ENCODE measurements around the gene ANKRD12.
"Not testable (repeated sequence)": the region's sequence is repeated elsewhere in the genome, so short reads cannot be mapped to it uniquely, and the experiment has no call there.

DNA sequence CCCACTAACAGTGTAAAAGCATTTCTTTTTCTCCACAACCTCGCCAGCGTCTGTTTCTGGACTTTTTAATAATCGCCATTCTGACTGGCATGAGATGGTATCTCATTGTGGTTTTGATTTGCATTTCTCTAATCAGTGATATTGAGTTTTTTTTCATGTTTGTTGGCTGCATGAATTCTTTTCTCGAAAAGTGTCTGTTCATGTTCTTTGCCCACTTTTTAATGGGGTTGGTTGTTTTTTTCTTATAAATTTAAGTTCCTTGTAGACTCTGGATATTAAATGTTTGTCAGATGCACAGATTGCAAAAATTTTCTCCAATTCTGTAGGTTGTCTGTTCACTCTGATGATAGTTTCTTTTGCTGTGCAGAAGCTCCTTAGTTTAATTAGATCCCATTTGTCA is 26.1 kb downstream of the ANKRD12 start:
- TF ChIP-seq, protein P1, sequence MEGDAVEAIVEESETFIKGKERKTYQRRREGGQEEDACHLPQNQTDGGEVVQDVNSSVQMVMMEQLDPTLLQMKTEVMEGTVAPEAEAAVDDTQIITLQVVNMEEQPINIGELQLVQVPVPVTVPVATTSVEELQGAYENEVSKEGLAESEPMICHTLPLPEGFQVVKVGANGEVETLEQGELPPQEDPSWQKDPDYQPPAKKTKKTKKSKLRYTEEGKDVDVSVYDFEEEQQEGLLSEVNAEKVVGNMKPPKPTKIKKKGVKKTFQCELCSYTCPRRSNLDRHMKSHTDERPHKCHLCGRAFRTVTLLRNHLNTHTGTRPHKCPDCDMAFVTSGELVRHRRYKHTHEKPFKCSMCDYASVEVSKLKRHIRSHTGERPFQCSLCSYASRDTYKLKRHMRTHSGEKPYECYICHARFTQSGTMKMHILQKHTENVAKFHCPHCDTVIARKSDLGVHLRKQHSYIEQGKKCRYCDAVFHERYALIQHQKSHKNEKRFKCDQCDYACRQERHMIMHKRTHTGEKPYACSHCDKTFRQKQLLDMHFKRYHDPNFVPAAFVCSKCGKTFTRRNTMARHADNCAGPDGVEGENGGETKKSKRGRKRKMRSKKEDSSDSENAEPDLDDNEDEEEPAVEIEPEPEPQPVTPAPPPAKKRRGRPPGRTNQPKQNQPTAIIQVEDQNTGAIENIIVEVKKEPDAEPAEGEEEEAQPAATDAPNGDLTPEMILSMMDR (IDR thresholded peaks at IDR 0.05; ENCODE audit: low read depth, low read length) = not testable (repeated sequence)
- TF ChIP-seq EZH2phosphoT487 (IDR thresholded peaks at IDR 0.05; ENCODE audit: low read depth) = not testable (repeated sequence)
